K562 (cell line): Measurements from ENCODE around the gene RHD.
"Not testable (repeated sequence)": the region's sequence is repeated elsewhere in the genome, so short reads cannot be mapped to it uniquely, and the experiment has no call there.

Experiments
- ATF3 ChIP-seq, 2 experiments: fragments of 450-650 bp in 1 of 2; sonication (generic) in 1 of 2; formaldehyde crosslinking in 1 of 2; IDR thresholded peaks in 1 of 2; conservative IDR thresholded peaks in 1 of 2; 2 replicates each; pipeline versions ENCODE4 v1.6.1 to v1.8.1; 2016 to 2023; ENCODE audit warnings: mild to moderate bottlenecking in 2 of 2, moderate library complexity in 2 of 2, inconsistent platforms in 1 of 2, missing genetic modification reagents in 1 of 2
- CREB3L1 ChIP-seq: fragments of 450-650 bp; IDR thresholded peaks from 2 replicates; pipeline ENCODE4 v1.6.1; 2014; ENCODE audit warnings: low read depth, mild to moderate bottlenecking, moderate library complexity, borderline replicate concordance
- CTCF ChIP-seq, 3 experiments: IDR thresholded peaks in 2 of 3; conservative IDR thresholded peaks in 1 of 3; 2 replicates each; pipeline ENCODE4 v1.5.1; 2011 to 2012; ENCODE audit warnings: low read length in 3 of 3, mild to moderate bottlenecking in 3 of 3, control low read depth in 2 of 3, improper control_type of control experiment in 1 of 3, inconsistent platforms in 1 of 3, low read depth in 1 of 3, mixed read lengths in 1 of 3, moderate library complexity in 1 of 3; ENCODE audit not compliant: insufficient read depth in 2 of 3
- FOS ChIP-seq: IDR thresholded peaks from 3 replicates; pipeline ENCODE4 v1.6.1; 2011; ENCODE audit not compliant: insufficient read length; ENCODE audit errors: extremely low read depth
- MYNN ChIP-seq, 2 experiments: sonication (generic); formaldehyde crosslinking in 1 of 2; IDR thresholded peaks; 2 replicates each; pipeline versions ENCODE4 v1.5.0 to v1.6.1; 2016 to 2020; ENCODE audit warnings: antibody characterized with exemption in 1 of 2, missing genetic modification reagents in 1 of 2
- TAF1 ChIP-seq: IDR thresholded peaks from 2 replicates; pipeline ENCODE4 v1.6.1; 2011; ENCODE audit warnings: mild to moderate bottlenecking, low read length, moderate library complexity; ENCODE audit not compliant: insufficient read depth, control insufficient read depth, severe bottlenecking; ENCODE audit errors: extremely low read depth
- TOE1 ChIP-seq, 2 experiments: fragments of 450-650 bp in 1 of 2; sonication (generic) in 1 of 2; formaldehyde crosslinking in 1 of 2; IDR thresholded peaks; 2 replicates each; pipeline versions ENCODE4 v1.7.1 to v1.8.0; 2016 to 2022; ENCODE audit warnings: borderline replicate concordance in 2 of 2, mild to moderate bottlenecking in 2 of 2, antibody characterized with exemption in 1 of 2, inconsistent platforms in 1 of 2, low read depth in 1 of 2, missing genetic modification reagents in 1 of 2, moderate library complexity in 1 of 2
- TRIM25 ChIP-seq: fragments of 450-650 bp; IDR thresholded peaks from 2 replicates; pipeline ENCODE4 v1.7.0; 2016; ENCODE audit warnings: borderline replicate concordance
- ZC3H4 ChIP-seq: sonication (generic); formaldehyde crosslinking; IDR thresholded peaks from 2 replicates; pipeline ENCODE4 v1.9.0; 2021; ENCODE audit warnings: missing genetic modification reagents, borderline replicate concordance
- ZNF121 ChIP-seq: sonication (generic); formaldehyde crosslinking; conservative IDR thresholded peaks from 2 replicates; pipeline ENCODE4 v1.8.0; 2022; ENCODE audit warnings: missing genetic modification reagents
- ZNF282 ChIP-seq: sonication (generic); formaldehyde crosslinking; IDR thresholded peaks from 2 replicates; pipeline ENCODE4 v1.8.1; 2023; ENCODE audit warnings: missing genetic modification reagents
- ZNF830 ChIP-seq: fragments of 250-450 bp; sonication (Bioruptor Pico); IDR thresholded peaks from 2 replicates; pipeline ENCODE4 v1.5.0; 2021; ENCODE audit warnings: mild to moderate bottlenecking

- not testable (repeated sequence) for TF ChIP-seq CREB3L1; CTCF (IDR thresholded peaks at IDR 0.05 in 2 of 3, conservative IDR thresholded peaks at IDR 0.05 in 1 of 3; ENCODE audit: insufficient read depth in 2 of 3, low read depth in 1 of 3, low read length in 3 of 3); ATF3 (IDR thresholded peaks at IDR 0.05); ATF3 (CRISPR knock-in tag; conservative IDR thresholded peaks at IDR 0.05); MYNN (IDR thresholded peaks at IDR 0.05); MYNN (CRISPR knock-in tag; IDR thresholded peaks at IDR 0.05); ZNF121; TOE1 (IDR thresholded peaks at IDR 0.05; ENCODE audit: borderline replicate concordance); TOE1 (CRISPR knock-in tag; IDR thresholded peaks at IDR 0.05; ENCODE audit: borderline replicate concordance, low read depth); TRIM25; ZNF282; FOS; TAF1; ZC3H4 (CRISPR knock-in tag); ZNF830 (CRISPR knock-in tag)
Measured at GRCh38 chr1:25260336-25260735, 12.0 kb upstream of the RHD start.
